Hepatocyte (in vitro differentiated cells): Measurements from ENCODE around the gene SPNS2.

ENCODE experiments used
- CTCF ChIP-seq: fragments of 200-600 bp; sonication (generic); IDR thresholded peaks from 2 replicates; pipeline ENCODE4 v1.5.1; 2016; ENCODE audit warnings: antibody characterized with exemption, mild to moderate bottlenecking; ENCODE audit not compliant: poor library complexity
- EZH2phosphoT487 ChIP-seq: fragments of 200-600 bp; sonication (generic); IDR thresholded peaks from one replicate; pipeline ENCODE4 v1.6.1; 2018; ENCODE audit warnings: antibody characterized with exemption, mild to moderate bottlenecking, low read depth, moderate library complexity; ENCODE audit not compliant: unreplicated experiment, severe bottlenecking

GRCh38 chr17:4548061-4548461 lies 49.4 kb downstream of the SPNS2 start:
- TF ChIP-seq CTCF (no peak), EZH2phosphoT487 (no peak)
